ENCODE data around the gene FMNL2. TPM values are rescaled to one million over a fixed set of nuclear protein-coding genes. Genes with fewer than 3 reads are reported as not detected.

The FMNL2 gene
- total and polyA plus RNA-seq, 2 experiments from 2014 or later, result 16.5 to 45.4 TPM

- TF ChIP-seq ZNF462 (CRISPR knock-in tag; IDR thresholded peaks at IDR 0.05) (no peak), CREB1 (CRISPR knock-in tag; IDR thresholded peaks at IDR 0.05; ENCODE audit: low read depth) (no peak), EZH2 (IDR thresholded peaks at IDR 0.05; ENCODE audit: low read depth, unreplicated experiment) (no peak), EZH2phosphoT487 (IDR thresholded peaks at IDR 0.05; ENCODE audit: unreplicated experiment) (no peak), ZNF331 (CRISPR knock-in tag; IDR thresholded peaks at IDR 0.05; ENCODE audit: low read depth) (no peak), NANOG (IDR thresholded peaks at IDR 0.05; ENCODE audit: borderline replicate concordance) (no peak), STAT1 (IDR thresholded peaks at IDR 0.05; ENCODE audit: unreplicated experiment) (no peak), REST (IDR thresholded peaks at IDR 0.05; ENCODE audit: unreplicated experiment) (no peak)
Observed at GRCh38 chr2:152347076-152347475, 12.1 kb downstream of the FMNL2 start (continued).
